NCI-H2196 (cell line): Measurements from ENCODE around the gene CYP24A1.

ENCODE experiments used
- DNase-seq: peaks from one replicate; lab custom pipeline; 2025; ENCODE audit not compliant: unreplicated experiment; lab: John Stamatoyannopoulos, UW

Gene CYP24A1

DNA sequence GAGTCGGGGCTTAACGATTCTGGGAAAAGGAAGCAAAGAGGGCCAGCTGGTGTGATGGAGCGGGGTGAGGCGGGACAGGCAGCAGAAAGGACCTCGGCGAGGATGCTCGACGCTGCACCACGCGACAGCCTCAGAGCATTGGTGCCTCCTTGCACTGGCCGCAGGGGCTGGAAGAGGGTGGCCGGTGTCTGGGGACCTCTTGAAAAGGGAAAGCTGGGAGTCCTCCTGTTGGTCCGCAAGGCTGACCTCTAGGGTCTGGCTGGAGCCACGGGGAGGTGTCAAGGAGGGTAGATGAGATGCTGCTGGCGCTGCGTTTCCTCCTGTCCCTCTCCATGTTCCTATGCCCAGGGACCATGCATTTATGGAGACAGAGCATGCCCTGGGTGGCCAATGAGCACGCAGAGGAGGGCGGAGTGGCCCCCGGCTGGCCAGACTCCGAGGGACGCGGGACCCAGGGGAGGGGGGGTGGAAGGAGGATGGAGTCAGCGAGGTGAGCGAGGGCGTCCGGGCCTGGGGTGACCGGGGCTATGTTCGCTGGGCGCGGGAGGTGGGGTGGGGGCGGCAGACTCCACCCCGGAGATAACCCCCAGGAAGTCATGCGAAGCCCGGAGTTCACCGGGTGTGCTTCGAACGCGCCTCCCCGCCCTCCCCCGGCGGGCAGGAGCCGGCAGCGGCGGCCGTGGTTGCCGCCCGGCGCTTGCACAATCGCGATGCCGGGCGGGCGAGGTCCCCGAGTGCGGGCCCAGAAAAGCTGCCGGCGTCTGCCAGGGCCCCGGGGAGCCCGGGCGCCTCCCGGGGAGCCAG is at the start of gene CYP24A1:
Gene CYP24A1 (minus strand): TSS at position 334 of the 804 bp plus-strand sequence. CDS start 407 bp downstream, outside the sequence.
- peak; percentile 19 for DNase-seq

- no peak for DNase-seq
These were observed 49.5 kb upstream of the CYP24A1 start for GRCh38 chr20:54223285-54223684.

DNA sequence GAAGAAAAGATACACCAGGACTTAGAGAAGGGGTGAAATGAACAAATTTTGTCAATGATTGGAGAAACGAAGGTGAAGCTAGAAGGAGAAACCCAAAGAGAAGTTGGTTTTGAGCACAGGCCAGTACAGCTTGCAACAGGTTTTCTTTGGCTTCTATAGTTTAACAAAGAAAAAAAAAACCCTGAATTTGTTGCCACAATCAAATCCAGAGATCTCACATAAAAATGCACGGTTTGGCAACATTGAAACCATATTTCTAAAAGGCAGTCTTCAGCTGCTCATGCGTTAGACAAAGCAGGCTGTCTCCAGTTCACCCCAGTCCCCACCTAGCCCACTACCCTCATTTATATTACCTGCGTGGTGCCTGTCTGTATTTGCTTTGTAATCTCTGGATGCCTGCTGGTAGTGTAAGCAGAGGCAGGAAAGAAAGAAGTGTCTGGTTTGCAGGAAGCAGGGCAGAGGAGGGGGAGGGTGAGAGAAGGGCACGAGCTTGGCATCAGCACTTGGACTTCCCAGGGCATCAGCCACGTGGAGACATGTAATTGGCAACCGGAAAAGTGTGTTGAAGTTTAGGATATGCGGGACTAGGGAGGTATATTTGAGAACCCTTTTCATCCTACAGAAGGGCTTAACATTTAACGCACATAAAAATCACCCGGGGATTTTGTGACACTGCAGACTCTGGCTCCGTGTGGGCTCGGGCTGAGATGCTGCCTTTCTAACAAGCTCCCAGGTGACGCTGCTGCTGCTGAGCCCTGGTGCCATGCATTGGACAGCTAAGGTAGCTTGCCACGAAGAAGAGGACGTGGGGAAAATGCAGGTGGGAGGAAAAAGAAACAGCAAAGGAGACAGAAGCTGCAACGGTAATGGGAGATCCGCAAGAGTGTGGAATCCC is 48.5 kb upstream of the CYP24A1 start:
- no peak for DNase-seq

- DNase-seq = no peak
These were observed 47.6 kb upstream of the CYP24A1 start for GRCh38 chr20:54221353-54221752.

DNA sequence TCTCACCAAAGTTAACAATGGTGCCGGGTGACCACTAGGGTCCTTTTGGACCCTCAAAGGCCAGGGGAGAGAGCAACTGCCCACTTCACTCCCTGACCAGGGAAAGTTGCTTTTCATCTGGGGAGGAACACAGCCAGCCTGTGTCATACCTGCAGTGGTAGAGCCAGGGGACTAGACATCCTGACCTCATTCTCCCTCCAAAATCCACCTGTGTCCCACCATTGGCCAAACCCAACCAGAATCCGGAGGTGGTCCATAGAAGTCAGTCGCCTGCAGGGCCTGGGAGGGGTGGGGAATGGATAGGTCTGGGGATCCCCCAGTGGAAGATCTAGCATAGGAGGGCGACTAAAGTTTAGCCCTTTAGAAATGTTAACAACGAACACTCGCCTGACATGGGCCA is 46.9 kb upstream of the CYP24A1 start:
- DNase-seq = no peak

- peak; percentile 47 for DNase-seq
These were observed 46.1 kb upstream of the CYP24A1 start for GRCh38 chr20:54219751-54220426.

DNA sequence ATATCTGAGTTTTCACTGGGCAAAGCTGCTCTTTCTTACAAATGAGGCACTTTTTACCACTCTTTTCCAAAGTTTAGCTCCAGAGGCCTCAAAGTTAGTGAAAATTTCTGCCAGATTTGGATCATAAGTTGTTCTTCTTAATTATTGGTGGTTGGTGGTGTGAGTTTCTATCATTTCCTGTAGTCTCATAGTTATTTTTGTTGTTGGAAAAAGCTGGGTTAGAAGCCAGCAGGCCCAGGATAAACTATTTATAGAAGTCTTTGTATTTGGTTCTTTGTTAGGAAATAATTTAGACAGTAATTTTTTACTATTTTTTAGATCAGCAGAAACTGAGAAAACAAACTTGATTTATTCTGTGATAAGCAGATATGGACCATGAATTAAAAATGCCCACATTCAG is 44.7 kb upstream of the CYP24A1 start:
- no peak for DNase-seq

GRCh38 chr20:54217762-54218161 is 44.0 kb upstream of the CYP24A1 start:
- DNase-seq = no peak

GRCh38 chr20:54215157-54215789 is 41.5 kb upstream of the CYP24A1 start:
- no peak for DNase-seq

DNA sequence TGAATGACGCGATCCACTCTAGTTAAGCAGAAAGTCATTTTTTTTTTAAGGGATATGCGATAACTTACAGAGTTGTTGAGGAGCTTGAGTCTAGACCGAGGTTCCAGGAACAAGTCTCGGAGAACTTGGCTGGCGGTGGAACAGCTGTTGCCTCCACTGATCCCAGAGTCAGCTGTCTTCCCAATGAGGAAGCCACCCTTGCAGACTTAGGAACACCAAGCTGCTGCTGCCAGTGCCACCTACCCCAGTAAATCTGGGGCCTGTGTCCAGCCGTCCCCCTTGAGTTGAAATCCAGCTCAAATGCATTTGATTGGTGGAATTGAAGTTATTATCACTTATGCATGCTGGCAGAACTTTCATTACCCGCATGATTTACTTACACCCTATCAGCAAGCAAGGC is 40.8 kb upstream of the CYP24A1 start:
- DNase-seq = no peak

DNA sequence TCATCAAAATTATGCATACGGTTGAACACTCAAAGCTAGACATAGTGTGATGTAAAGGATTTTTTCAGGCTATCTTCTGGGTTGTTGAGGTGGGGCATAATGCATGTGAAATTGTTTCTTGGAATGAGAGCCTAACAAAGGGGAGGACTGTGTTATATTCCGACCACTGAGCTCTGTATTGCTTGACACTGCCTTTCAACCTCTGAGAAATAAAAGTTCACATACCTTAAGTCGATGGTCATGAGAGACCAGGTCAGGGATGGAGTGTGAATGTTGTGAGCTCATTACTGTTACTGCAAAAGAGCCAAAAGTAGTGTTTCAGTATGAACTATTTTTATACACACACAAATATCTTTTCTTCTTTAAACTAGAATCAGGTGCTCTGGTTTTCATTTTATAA is 39.1 kb upstream of the CYP24A1 start:
- DNase-seq = no peak

DNA sequence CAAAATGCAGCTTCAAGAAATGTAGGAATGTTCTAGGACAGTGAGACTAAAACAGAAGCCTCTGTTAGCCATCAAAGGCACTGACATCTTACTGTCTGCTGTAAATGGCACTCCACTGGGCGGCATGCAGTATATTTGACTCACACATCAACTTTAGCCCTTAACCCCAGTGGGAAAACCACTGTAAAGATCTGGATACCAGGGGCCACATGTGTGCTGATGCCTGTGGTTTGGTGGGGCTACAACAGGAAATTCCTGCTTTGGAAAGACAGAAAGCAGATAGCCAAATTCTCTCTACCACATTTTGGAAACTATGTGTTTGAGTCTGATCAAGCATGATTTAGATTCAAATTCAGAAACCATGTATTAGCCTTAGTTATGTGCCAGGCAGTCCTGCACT is 38.4 kb upstream of the CYP24A1 start:
- no peak for DNase-seq

- DNase-seq = no peak
These were observed 35.5 kb upstream of the CYP24A1 start for GRCh38 chr20:54209216-54209813.

- no peak for DNase-seq
These were observed 34.9 kb upstream of the CYP24A1 start for GRCh38 chr20:54208548-54209176.

DNA sequence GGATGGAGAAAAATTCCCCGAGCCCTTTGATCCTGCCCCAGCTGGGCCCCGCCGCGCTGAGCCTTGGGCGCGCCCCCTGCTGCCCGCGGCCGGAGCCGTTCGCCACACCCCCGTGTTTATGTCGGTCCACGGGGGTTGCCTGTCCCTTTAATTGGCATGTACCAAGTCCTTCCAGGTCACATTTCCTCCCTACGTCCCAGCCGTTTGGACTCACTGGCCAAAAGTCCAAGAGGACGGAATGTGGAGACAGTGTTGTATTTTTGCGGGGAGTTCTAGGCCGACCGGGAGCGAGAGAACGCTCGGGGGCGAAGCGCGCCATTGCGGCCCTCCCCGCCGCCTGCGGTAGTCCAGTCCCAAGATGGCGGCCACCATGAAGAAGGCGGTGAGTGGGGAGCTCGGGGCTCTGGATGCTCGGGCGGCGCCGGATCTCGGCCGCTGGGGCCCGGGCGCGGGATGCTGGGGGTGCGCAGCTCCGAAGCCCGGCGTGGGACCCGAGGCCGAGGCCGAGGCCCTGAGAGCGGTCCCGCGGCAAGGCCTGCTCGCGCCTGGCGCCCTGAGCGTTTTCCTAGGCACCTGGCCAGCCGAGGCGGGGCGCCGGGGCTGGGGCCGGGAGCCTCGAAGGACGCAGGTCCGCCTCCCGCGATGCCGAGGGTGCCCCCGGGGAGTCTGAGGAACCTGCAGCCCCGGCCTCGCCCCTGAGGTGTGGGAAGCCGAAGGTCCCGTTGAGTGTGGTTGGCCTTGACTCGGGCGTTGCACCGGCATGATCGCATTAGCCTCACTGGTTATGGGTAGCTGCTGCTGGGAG is 34.2 kb upstream of the CYP24A1 start, which contains the start of gene PFDN4:
Gene PFDN4 (plus strand): TSS at position 345 of the 805 bp plus-strand sequence. CDS start 14 bp downstream, at position 359.
- DNase-seq = peak; percentile 77

DNA sequence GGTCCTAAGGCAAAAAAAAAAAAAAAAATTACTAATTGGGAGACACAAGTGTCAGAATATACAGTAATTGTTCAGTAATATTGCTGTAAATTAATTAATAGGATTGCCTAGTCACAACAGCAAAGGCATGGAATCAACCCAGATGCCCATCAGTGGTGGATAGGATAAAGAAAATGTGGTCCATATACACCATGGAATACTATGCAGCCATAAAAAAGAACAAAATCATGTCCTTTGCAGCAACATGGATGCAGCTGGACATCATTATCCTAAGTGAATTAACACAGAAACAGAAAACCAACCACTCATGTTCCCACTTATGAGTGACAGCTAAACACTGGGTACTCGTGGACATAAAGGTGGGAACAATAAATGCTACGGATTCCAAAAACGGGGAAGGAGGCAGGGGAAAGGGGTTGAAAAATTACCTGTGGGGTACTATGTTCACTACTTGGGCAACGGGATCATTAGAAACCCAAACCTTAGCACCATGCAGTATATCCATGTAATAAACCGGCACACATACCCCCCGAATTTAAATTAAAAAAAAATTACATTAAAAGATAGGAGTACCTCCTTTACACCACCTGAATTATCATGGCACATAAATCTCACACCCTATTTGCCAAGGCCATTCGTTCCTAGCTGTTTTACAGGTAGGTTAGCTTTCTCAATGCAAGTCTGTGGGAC is 33.4 kb upstream of the CYP24A1 start:
- no peak for DNase-seq

- no peak for DNase-seq
These were observed 31.7 kb upstream of the CYP24A1 start for GRCh38 chr20:54205450-54205849.

GRCh38 chr20:54204481-54204880 is 30.7 kb upstream of the CYP24A1 start:
- DNase-seq = no peak

- DNase-seq = no peak
These were observed 30.3 kb upstream of the CYP24A1 start for GRCh38 chr20:54204063-54204462.
